Adipose tissue (tissue), 3 donors: ENCODE measurements around the gene LEFTY2. TPM values are rescaled to one million over a fixed set of nuclear protein-coding genes. Genes with fewer than 3 reads are reported as not detected.
"Not testable (repeated sequence)": the region's sequence is repeated elsewhere in the genome, so short reads cannot be mapped to it uniquely, and the experiment has no call there.

Experiments
- H3K27ac ChIP-seq: one replicate; pipeline ENCODE4 v1.5.1; 2013; ENCODE audit warnings: low read depth, low read length
- WGBS, 3 donors: extraction: QIAGEN DNeasy Blood & Tissue Kit; methylation state at CpG; one replicate each; pipeline ENCODE4 v1.1.7; 2013; 5-methylcytosine and 5-hydroxymethylcytosine counted together
- polyA plus RNA-seq, 3 donors: library from polyadenylated mRNA; stranded (reverse); fragments of 200-250 nt; gene quantifications; one replicate each; pipeline ENCODE4 v1.2.3, GENCODE V29; 2013
- donor health status: healthy with polysubstance abuse.
- donor health status: Bipolar disorder and iron deficiency.
- donor health status: healthy.

Gene LEFTY2, protein sequence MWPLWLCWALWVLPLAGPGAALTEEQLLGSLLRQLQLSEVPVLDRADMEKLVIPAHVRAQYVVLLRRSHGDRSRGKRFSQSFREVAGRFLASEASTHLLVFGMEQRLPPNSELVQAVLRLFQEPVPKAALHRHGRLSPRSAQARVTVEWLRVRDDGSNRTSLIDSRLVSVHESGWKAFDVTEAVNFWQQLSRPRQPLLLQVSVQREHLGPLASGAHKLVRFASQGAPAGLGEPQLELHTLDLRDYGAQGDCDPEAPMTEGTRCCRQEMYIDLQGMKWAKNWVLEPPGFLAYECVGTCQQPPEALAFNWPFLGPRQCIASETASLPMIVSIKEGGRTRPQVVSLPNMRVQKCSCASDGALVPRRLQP
- polyA plus RNA-seq, result 10 to 100 TPM in 1 of 3 donors, 1 to 10 TPM in 2; 2.2 to 13.2 (median 4.8) TPM

GRCh38 chr1:225941187-225941941 lies at the start of gene LEFTY2:
Gene LEFTY2 (minus strand): TSS chr1:225941220. CDS start chr1:225941140, 80 bp downstream.
- WGBS, 3 donors, result 48 to 77% (median 57%) methylated on average over 6 of the region's 6 CpGs
- H3K27ac ChIP-seq, result no peak within 1 kb of the TSS

GRCh38 chr1:225987491-225988316 lies 46.7 kb upstream of the LEFTY2 start:
- WGBS, 3 donors, result 66 to 79% (median 78%) methylated on average over 7 of the region's 7 CpGs

GRCh38 chr1:225981714-225982113 lies 40.7 kb upstream of the LEFTY2 start:
- no peak overlapping the region for H3K27ac ChIP-seq
- 89 to 99% (median 97%) methylated on average over 3 of the region's 3 CpGs for WGBS, 3 donors

More at GRCh38 chr1:225987491-225988316, 46.7 kb upstream of the LEFTY2 start:
- H3K27ac ChIP-seq, result no peak overlapping the region

- WGBS, 3 donors, result 45 to 64% (median 61%) methylated on average over 5 of the region's 5 CpGs
- no peak overlapping the region for H3K27ac ChIP-seq
These were observed 39.2 kb upstream of the LEFTY2 start for GRCh38 chr1:225980005-225980836.

- whole genome bisulfite sequencing, 3 donors, result 73 to 98% (median 97%) methylated on average over 1 of the region's 1 CpG
- no peak overlapping the region for H3K27ac ChIP-seq
These were observed 38.4 kb upstream of the LEFTY2 start for GRCh38 chr1:225979421-225979820.

- H3K27ac ChIP-seq, result no peak overlapping the region
- WGBS, 3 donors, result 39 to 61% (median 58%) methylated on average over 15 of the region's 15 CpGs
These were observed 37.1 kb upstream of the LEFTY2 start for GRCh38 chr1:225977937-225978748.

DNA sequence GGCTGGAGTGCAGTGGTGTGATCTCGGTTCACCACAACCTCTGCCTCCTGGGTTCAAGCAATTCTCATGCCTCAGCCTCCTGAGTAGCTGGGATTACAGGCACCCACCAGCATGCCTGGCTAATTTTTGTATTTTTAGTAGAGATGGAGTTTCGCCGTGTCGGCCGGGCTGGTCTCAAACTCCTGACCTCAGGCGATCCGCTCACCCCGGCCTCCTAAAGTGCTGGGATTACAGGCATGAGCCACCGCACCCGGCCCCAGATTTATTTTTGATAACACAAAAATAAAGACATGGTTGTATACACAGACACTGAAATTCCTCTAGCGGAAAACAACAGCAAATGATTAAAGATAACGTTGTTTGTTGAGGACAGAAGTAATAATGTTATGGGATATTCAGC lies 34.1 kb upstream of the LEFTY2 start:
- H3K27ac ChIP-seq, result not testable (repeated sequence)
- WGBS, 3 donors, result 94 to 96% (median 95%) methylated on average over 12 of the region's 12 CpGs

- no peak overlapping the region for H3K27ac ChIP-seq
- WGBS, 3 donors, result 89 to 94% (median 94%) methylated on average over 9 to 10 of the region's 10 CpGs
These were observed 33.4 kb upstream of the LEFTY2 start for GRCh38 chr1:225974454-225974853.

DNA sequence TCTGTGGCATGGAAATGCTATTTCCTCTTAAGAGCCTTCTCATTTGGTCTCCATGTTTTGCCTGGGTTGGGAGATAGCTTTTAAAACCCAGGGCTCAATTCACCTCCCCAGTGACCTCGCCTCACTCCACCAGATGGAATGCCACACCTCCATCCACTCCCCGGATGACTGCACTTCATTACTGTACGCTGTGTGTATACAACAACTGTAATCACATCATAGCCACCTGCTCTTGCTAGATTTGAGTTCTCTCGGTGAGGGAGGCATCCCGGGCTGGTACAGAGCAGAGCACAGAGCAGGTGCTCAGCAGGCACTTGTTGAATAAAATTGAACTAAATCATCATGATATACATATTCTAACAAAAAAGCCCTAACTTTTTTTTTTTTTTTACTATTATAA lies 32.1 kb upstream of the LEFTY2 start:
- 37 to 76% (median 64%) methylated on average over 5 of the region's 5 CpGs for WGBS, 3 donors
- H3K27ac ChIP-seq, result no peak overlapping the region

- WGBS, 3 donors, result 88 to 94% (median 90%) methylated on average over 15 of the region's 15 CpGs
- no peak overlapping the region for H3K27ac ChIP-seq
These were observed 31.5 kb upstream of the LEFTY2 start for GRCh38 chr1:225972344-225973152.

DNA sequence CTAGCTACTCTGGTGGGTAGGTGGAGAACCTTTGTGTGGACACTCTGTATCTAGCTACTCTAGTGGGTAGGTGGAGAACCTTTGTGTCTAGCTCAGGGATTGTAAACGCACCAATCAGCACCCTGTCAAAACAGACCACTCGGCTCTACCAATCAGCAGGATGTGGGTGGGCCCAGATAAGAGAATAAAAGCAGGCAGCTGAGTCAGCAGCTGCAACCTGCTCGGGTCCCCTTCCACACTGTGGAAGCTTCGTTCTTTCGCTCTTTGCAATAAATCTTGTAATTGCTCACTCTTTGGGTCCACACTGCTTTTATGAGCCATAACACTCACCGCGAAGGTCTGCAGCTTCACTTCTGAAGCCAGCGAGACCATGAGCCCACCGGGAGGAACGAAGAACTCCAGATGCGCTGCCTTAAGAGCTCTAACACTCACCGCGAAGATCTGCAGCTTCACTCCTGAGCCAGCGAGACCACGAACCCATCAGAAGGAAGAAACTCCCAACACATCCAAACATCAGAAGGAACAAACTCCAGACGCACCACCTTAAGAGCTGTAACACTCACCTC lies 29.7 kb upstream of the LEFTY2 start:
- H3K27ac ChIP-seq, result not testable (repeated sequence)
- 78 to 89% (median 87%) methylated on average over 16 of the region's 16 CpGs for WGBS, 3 donors

GRCh38 chr1:225969751-225970150 lies 28.7 kb upstream of the LEFTY2 start:
- H3K27ac ChIP-seq, result not testable (repeated sequence)
- WGBS, 3 donors, result 92 to 94% (median 94%) methylated on average over 11 to 28 of the region's 28 CpGs

- no peak overlapping the region for H3K27ac ChIP-seq
- 63 to 77% (median 64%) methylated on average over 5 of the region's 5 CpGs for WGBS, 3 donors
These were observed 24.2 kb upstream of the LEFTY2 start for GRCh38 chr1:225965231-225965630.

GRCh38 chr1:225963735-225964530 lies 22.9 kb upstream of the LEFTY2 start:
- H3K27ac ChIP-seq, result no peak overlapping the region
- 91 to 93% (median 92%) methylated on average over 15 of the region's 15 CpGs for WGBS, 3 donors

DNA sequence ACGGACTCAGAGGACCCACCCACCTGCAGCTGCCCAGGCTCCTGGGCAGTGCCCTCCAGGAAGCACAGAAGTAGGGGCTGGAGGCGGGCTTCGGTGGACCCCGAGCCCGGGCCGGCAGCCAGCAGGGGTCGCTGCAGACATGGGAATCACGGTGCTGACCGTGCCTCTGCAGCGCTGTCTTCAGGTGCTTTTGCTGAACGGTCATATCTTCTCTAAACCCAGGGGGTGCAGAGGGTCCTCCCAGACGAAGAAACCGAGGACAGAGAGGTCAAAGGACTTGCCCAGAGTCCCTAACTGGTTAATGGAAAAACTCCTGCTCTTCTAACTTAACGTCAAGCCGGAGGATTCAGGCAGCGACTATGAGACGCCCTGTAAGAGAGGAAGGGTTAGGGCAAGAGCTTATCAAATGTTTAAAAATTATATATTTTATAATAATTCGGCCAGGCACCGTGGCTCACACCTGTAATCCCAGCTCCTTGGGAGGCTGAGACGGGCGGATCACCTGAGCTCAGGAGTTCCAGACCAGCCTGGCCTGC lies 21.5 kb upstream of the LEFTY2 start:
- H3K27ac ChIP-seq, result no peak overlapping the region
- 23 to 32% (median 31%) methylated on average over 20 to 21 of the region's 21 CpGs for WGBS, 3 donors
